SU-DHL-6 (cell line): ENCODE results near the gene ZNF335.

Experiments
- H2AFZ ChIP-seq: fragments of 200-600 bp; sonication (generic); 2 replicates; pipeline ENCODE4 v1.6.1; 2014; ENCODE audit warnings: low read depth, mild to moderate bottlenecking, moderate library complexity, mixed read lengths, antibody characterized with exemption, low read length; ENCODE audit not compliant: severe bottlenecking
- H3F3A ChIP-seq: fragments of 200-600 bp; shearing (Covaris generic); 2 replicates; pipeline ENCODE4 v1.6.0; 2016; ENCODE audit warnings: antibody characterized with exemption, mild to moderate bottlenecking; ENCODE audit not compliant: insufficient read depth
- H3K27ac ChIP-seq: fragments of 200-600 bp; sonication (generic); 2 replicates; pipeline ENCODE4 v1.5.1; 2016; ENCODE audit warnings: low read depth, mild to moderate bottlenecking, low read length, moderate library complexity, mixed read lengths
- H3K27me3 ChIP-seq: fragments of 200-600 bp; sonication (generic), shearing (Covaris generic); 2 replicates; pipeline ENCODE4 v1.6.0; 2014; ENCODE audit warnings: mild to moderate bottlenecking, low read length
- H3K36me3 ChIP-seq: fragments of 200-600 bp; sonication (generic); 2 replicates; pipeline ENCODE4 v1.6.1; 2014; ENCODE audit warnings: mild to moderate bottlenecking, low read length, mixed read lengths
- H3K4me2 ChIP-seq: fragments of 300-600, 200-600 bp; shearing (Covaris generic), sonication (generic); 2 replicates; pipeline ENCODE4 v1.6.0; 2014; ENCODE audit warnings: low read length, low read depth, mild to moderate bottlenecking; ENCODE audit not compliant: poor library complexity, severe bottlenecking
- H3K4me3 ChIP-seq: fragments of 200-600 bp; sonication (generic); 2 replicates; pipeline ENCODE4 v1.5.1; 2014; ENCODE audit warnings: antibody characterized with exemption, low read length, mild to moderate bottlenecking, mixed read lengths; ENCODE audit not compliant: insufficient read depth, poor library complexity, severe bottlenecking
- H3K79me2 ChIP-seq: fragments of 200-600 bp; sonication (generic); 2 replicates; pipeline ENCODE4 v1.6.1; 2014; ENCODE audit warnings: mild to moderate bottlenecking, low read length, moderate library complexity; ENCODE audit not compliant: insufficient read depth
- H3K9ac ChIP-seq: fragments of 200-600 bp; sonication (generic); 2 replicates; pipeline ENCODE4 v1.7.0; 2014; ENCODE audit warnings: mild to moderate bottlenecking, low read length
- H3K9me2 ChIP-seq: fragments of 200-600 bp; sonication (generic); replicated peaks from 2 replicates; pipeline ENCODE4 v1.6.1; 2014; ENCODE audit warnings: low read length; ENCODE audit not compliant: insufficient read depth
- H3K9me3 ChIP-seq: fragments of 200-600 bp; sonication (generic); 2 replicates; pipeline ENCODE4 v1.6.1; 2014; ENCODE audit warnings: low read length, mixed read lengths; ENCODE audit not compliant: insufficient read depth
- H4K20me1 ChIP-seq: fragments of 200-600 bp; sonication (generic); 2 replicates; pipeline ENCODE4 v1.6.1; 2014; ENCODE audit warnings: low read depth, mild to moderate bottlenecking, antibody characterized with exemption, low read length, moderate library complexity, mixed read lengths
- EZH2phosphoT487 ChIP-seq: fragments of 200-600 bp; sonication (generic), shearing (Covaris generic); conservative IDR thresholded peaks from 2 replicates; pipeline ENCODE4 v1.6.1; 2018; ENCODE audit warnings: mild to moderate bottlenecking, antibody characterized with exemption, low read length, moderate library complexity, mixed read lengths
- TF ChIP-seq, protein P1 (sequence below): fragments of 200-600 bp; sonication (generic); IDR thresholded peaks from one replicate; pipeline ENCODE4 v1.5.1; 2017; ENCODE audit warnings: antibody characterized with exemption, mild to moderate bottlenecking, low read length, moderate library complexity; ENCODE audit not compliant: insufficient read depth, poor library complexity, severe bottlenecking

ZNF335 gene

DNA sequence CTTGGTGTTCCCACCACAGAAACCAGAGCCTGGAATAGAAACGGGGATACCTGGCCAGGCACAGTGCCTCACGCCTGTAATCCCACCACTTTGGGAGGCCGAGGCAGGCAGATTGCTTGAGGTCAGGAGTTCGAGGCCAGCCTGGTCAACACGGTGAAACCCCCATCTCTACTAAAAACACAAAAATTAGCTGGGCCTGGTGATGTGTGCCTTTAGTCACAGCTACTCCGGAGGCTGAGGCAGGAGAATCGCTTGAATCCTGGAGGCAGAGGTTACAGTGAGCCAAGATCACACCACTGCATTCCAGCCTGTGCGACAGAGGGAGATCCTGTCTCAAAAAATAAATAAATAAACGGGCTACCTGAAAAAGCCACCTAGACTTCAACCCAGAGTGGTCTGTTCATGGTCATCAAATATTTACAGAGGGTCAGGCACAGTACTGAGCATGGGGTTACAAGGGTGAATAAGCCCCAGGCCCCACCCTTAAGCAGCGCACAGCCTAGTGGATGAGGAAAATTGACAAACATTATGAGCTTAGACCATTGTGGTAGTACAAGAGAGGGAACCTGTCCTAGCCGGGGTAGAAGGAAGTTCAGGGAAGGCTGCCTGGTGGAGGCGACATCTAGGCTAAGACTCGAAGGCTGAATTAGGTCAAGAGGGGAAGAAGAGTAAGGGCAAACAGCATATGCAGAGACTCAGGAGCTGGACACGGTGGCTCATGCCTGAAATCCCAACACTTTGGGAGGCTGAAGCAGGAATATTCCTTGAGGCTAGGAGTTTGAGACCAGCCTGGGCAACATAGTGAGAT is 44.7 kb downstream of the ZNF335 start:
- Histone ChIP-seq H3K9me2 (no peaks in the 10 kb centered on the region), H3F3A (no peaks in the 10 kb centered on the region), H2AFZ (no peak overlapping the region), H3K36me3 (no peaks in the 10 kb centered on the region), H3K4me2 (no peak overlapping the region), H3K4me3 (no peak overlapping the region), H3K79me2 (no peaks in the 10 kb centered on the region), H3K9me3 (no peaks in the 10 kb centered on the region), H4K20me1 (no peaks in the 10 kb centered on the region), H3K9ac (no peak overlapping the region), H3K27ac (no peak overlapping the region), H3K27me3 (no peaks in the 10 kb centered on the region)
- no peak for TF ChIP-seq EZH2phosphoT487

DNA sequence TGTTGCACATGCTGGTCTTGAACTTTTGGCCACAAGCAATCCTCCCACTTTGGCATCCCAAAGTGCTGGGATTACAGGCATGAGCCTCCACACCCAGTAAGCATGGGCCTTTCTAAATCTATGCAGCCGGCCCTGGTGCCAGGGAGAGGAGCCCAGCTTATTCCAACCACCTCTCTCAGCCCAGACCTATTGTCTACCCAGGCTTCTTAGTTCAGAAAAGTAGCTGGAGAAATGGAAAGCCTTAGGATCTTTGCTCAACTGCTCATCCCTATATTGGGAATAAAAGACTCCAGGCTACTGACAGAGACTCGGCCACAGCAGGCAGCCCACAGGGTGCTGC is 45.3 kb downstream of the ZNF335 start:
- Histone ChIP-seq H3K4me3 (no peak overlapping the region), H3K4me2 (no peak overlapping the region), H3K9ac (no peak overlapping the region), H3K27ac (no peak overlapping the region), H3K9me2 (no peaks in the 10 kb centered on the region), H4K20me1 (no peaks in the 10 kb centered on the region), H3K79me2 (no peaks in the 10 kb centered on the region), H3F3A (no peaks in the 10 kb centered on the region), H3K27me3 (no peaks in the 10 kb centered on the region), H3K9me3 (no peaks in the 10 kb centered on the region), H2AFZ (no peak overlapping the region), H3K36me3 (no peaks in the 10 kb centered on the region)
- no peak for TF ChIP-seq EZH2phosphoT487
- TF ChIP-seq, protein P1, sequence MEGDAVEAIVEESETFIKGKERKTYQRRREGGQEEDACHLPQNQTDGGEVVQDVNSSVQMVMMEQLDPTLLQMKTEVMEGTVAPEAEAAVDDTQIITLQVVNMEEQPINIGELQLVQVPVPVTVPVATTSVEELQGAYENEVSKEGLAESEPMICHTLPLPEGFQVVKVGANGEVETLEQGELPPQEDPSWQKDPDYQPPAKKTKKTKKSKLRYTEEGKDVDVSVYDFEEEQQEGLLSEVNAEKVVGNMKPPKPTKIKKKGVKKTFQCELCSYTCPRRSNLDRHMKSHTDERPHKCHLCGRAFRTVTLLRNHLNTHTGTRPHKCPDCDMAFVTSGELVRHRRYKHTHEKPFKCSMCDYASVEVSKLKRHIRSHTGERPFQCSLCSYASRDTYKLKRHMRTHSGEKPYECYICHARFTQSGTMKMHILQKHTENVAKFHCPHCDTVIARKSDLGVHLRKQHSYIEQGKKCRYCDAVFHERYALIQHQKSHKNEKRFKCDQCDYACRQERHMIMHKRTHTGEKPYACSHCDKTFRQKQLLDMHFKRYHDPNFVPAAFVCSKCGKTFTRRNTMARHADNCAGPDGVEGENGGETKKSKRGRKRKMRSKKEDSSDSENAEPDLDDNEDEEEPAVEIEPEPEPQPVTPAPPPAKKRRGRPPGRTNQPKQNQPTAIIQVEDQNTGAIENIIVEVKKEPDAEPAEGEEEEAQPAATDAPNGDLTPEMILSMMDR, result no peak

GRCh38 chr20:45925821-45926506 is 46.0 kb downstream of the ZNF335 start:
- no peak overlapping the region for H3K27ac ChIP-seq
- H3K79me2 ChIP-seq, result no peaks in the 10 kb centered on the region
- H3K4me3 ChIP-seq, result no peak overlapping the region
- H3F3A ChIP-seq, result no peaks in the 10 kb centered on the region
- H3K27me3 ChIP-seq, result no peaks in the 10 kb centered on the region
- no peak overlapping the region for H3K9ac ChIP-seq
- no peaks in the 10 kb centered on the region for H4K20me1 ChIP-seq
- H3K9me2 ChIP-seq, result no peaks in the 10 kb centered on the region
- no peak overlapping the region for H3K4me2 ChIP-seq
- TF ChIP-seq, protein P1, result no peak
- TF ChIP-seq EZH2phosphoT487, result no peak
- H2AFZ ChIP-seq, result no peak overlapping the region
- H3K9me3 ChIP-seq, result no peaks in the 10 kb centered on the region
- no peaks in the 10 kb centered on the region for H3K36me3 ChIP-seq
